Measurements from ENCODE around the gene GPR85. TPM values are rescaled to one million over a fixed set of nuclear protein-coding genes. Genes with fewer than 3 reads are reported as not detected.
"Not testable (repeated sequence)": the region's sequence is repeated elsewhere in the genome, so short reads cannot be mapped to it uniquely, and the experiment has no call there.

GPR85 gene
- total and polyA plus RNA-seq, 2 donors (not counting 1 experiment from before 2014, with no cell fraction given): 3.0 to 9.2 TPM

GRCh38 chr7:113118074-113118959 is 31.7 kb upstream of the GPR85 start, which contains the start of gene SMIM30:
Gene SMIM30 (minus strand): TSS chr7:113118554. CDS start chr7:113117578, 976 bp downstream.
- no peaks in the 10 kb centered on the region for H4K20me1 ChIP-seq (ENCODE audit: control insufficient read depth, extremely low read depth, insufficient read depth, low read length)
- H3K36me3 ChIP-seq (ENCODE audit: control insufficient read depth, insufficient read depth, low read length): no peaks in the 10 kb centered on the region
- peak within 1 kb of the TSS; percentile 77 for H2AFZ ChIP-seq (ENCODE audit: low read length)
- H3K4me1 ChIP-seq (ENCODE audit: control insufficient read depth, extremely low read depth, insufficient read depth, low read length): no peaks in the 10 kb centered on the region
- H3K4me3 ChIP-seq (replicated peaks in 1 of 4; ENCODE audit: control extremely low read depth in 1 of 4, insufficient read depth in 1 of 4, low read depth in 3 of 4, low read length in 4 of 4): peak within 1 kb of the TSS; percentile 67 to 99 (median 78)
- TF ChIP-seq CTCF (conservative IDR thresholded peaks at IDR 0.05 in 1 of 2, IDR thresholded peaks at IDR 0.05 in 1 of 2; ENCODE audit: low read depth in 1 of 2, low read length in 2 of 2) (no peak), EZH2 (IDR thresholded peaks at IDR 0.05; ENCODE audit: low read length, missing control alignments) (no peak)
- peak within 1 kb of the TSS; percentile 81 for H3K4me2 ChIP-seq (ENCODE audit: extremely low read depth, insufficient read depth, low read length)
- no peaks in the 10 kb centered on the region for H3K79me2 ChIP-seq (ENCODE audit: control insufficient read depth, insufficient read depth, low read length)
- H3K27ac ChIP-seq (ENCODE audit: insufficient read depth, low read length): peak within 1 kb of the TSS; percentile 57
- H3K9me3 ChIP-seq (ENCODE audit: control insufficient read depth, insufficient read depth, low read depth, low read length): no peaks in the 10 kb centered on the region
- no peaks in the 10 kb centered on the region for H3K27me3 ChIP-seq (ENCODE audit: control insufficient read depth, insufficient read depth, low read length)
- H3K9ac ChIP-seq (ENCODE audit: insufficient read depth, low read length): peak within 1 kb of the TSS; percentile 47
- peak; percentile 87 for DNase-seq (ENCODE audit: low read depth in 2 of 2)

DNA sequence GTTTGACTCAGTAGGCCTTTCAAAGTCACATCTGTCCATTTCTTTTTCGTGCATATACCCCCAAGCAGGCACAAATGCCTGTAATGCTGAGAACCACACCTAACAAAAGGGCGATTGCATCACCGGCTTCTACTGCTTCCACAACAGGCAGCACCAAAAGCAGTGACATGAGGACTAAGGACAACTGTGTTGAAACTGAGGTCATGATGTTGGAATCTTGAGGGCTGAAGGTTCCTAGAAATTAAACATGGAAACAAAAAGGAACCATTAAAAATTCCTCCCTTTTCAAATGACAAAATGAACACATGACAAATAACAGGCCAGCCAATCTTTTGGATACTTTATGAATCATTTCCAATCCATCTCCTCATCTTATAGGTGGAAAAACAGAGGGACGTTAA is 30.7 kb upstream of the GPR85 start:
- not testable (repeated sequence) for H3K9ac ChIP-seq (ENCODE audit: insufficient read depth, low read length)

GRCh38 chr7:113113912-113114311 is 27.3 kb upstream of the GPR85 start:
- Histone ChIP-seq H3K36me3 (ENCODE audit: control insufficient read depth, insufficient read depth, low read length) (no peaks in the 10 kb centered on the region), H2AFZ (ENCODE audit: low read length) (no peak overlapping the region), H4K20me1 (ENCODE audit: control insufficient read depth, extremely low read depth, insufficient read depth, low read length) (no peaks in the 10 kb centered on the region), H3K9me3 (ENCODE audit: control insufficient read depth, insufficient read depth, low read depth, low read length) (no peaks in the 10 kb centered on the region), H3K4me1 (ENCODE audit: control insufficient read depth, extremely low read depth, insufficient read depth, low read length) (no peaks in the 10 kb centered on the region), H3K4me2 (ENCODE audit: extremely low read depth, insufficient read depth, low read length) (no peak overlapping the region), H3K9ac (ENCODE audit: insufficient read depth, low read length) (no peak overlapping the region), H3K79me2 (ENCODE audit: control insufficient read depth, insufficient read depth, low read length) (no peaks in the 10 kb centered on the region), H3K27me3 (ENCODE audit: control insufficient read depth, insufficient read depth, low read length) (no peaks in the 10 kb centered on the region), H3K27ac (ENCODE audit: insufficient read depth, low read length) (no peak overlapping the region), H3K4me3 (replicated peaks in 1 of 4; ENCODE audit: control extremely low read depth in 1 of 4, insufficient read depth in 1 of 4, low read depth in 3 of 4, low read length in 4 of 4) (no peak overlapping the region)
- TF ChIP-seq EZH2 (IDR thresholded peaks at IDR 0.05; ENCODE audit: low read length, missing control alignments) (no peak), CTCF (conservative IDR thresholded peaks at IDR 0.05 in 1 of 2, IDR thresholded peaks at IDR 0.05 in 1 of 2; ENCODE audit: low read depth in 1 of 2, low read length in 2 of 2) (peak in 1 of 2 donors; percentile 15)
- no peak for DNase-seq (ENCODE audit: low read depth in 2 of 2)

More for the DNA sequence above, 30.7 kb upstream of the GPR85 start:
- peak overlapping the region; percentile 81 for H3K4me2 ChIP-seq (ENCODE audit: extremely low read depth, insufficient read depth, low read length)
- H3K4me1 ChIP-seq (ENCODE audit: control insufficient read depth, extremely low read depth, insufficient read depth, low read length); H3K9me3 ChIP-seq (ENCODE audit: control insufficient read depth, insufficient read depth, low read depth, low read length); H3K27me3 ChIP-seq (ENCODE audit: control insufficient read depth, insufficient read depth, low read length); H3K36me3 ChIP-seq (ENCODE audit: control insufficient read depth, insufficient read depth, low read length); H3K79me2 ChIP-seq (ENCODE audit: control insufficient read depth, insufficient read depth, low read length); H4K20me1 ChIP-seq (ENCODE audit: control insufficient read depth, extremely low read depth, insufficient read depth, low read length); DNase-seq (ENCODE audit: low read depth in 2 of 2): not testable (repeated sequence)
- H3K4me3 ChIP-seq (replicated peaks in 1 of 4; ENCODE audit: control extremely low read depth in 1 of 4, insufficient read depth in 1 of 4, low read depth in 3 of 4, low read length in 4 of 4): peak overlapping the region; percentile 67 to 99 (median 78)
- H2AFZ ChIP-seq (ENCODE audit: low read length): peak overlapping the region; percentile 24
- peak overlapping the region; percentile 57 for H3K27ac ChIP-seq (ENCODE audit: insufficient read depth, low read length)
